Neutrophil (primary cell): ENCODE data around the gene MATK.

Experiments used
- H3K27ac ChIP-seq: fragments of 200-600 bp; sonication (generic); 2 replicates; pipeline ENCODE4 v1.5.1; 2016; ENCODE audit warnings: mild to moderate bottlenecking, moderate library complexity
- H3K27me3 ChIP-seq: fragments of 200-600 bp; sonication (generic); 2 replicates; pipeline ENCODE4 v1.6.0; 2016; ENCODE audit warnings: mild to moderate bottlenecking
- H3K36me3 ChIP-seq: fragments of 200-600 bp; sonication (generic); 2 replicates; pipeline ENCODE4 v1.5.1; 2017
- H3K4me1 ChIP-seq, 2 experiments: fragments of 200-600 bp in 1 of 2; sonication (generic) in 1 of 2; 1 replicate in 1 of 2; 2 replicates in 1 of 2; pipeline versions ENCODE4 v1.5.1 to v1.6.1; 2013 to 2016; ENCODE audit warnings: low read depth in 1 of 2, low read length in 1 of 2, mild to moderate bottlenecking in 1 of 2, moderate library complexity in 1 of 2; ENCODE audit not compliant: control insufficient read depth in 1 of 2, insufficient read depth in 1 of 2
- H3K4me3 ChIP-seq, 2 experiments: fragments of 200-600 bp in 1 of 2; sonication (generic) in 1 of 2; 1 replicate in 1 of 2; 2 replicates in 1 of 2; pipeline ENCODE4 v1.5.1; 2013 to 2016; ENCODE audit warnings: low read depth in 1 of 2, low read length in 1 of 2, mild to moderate bottlenecking in 1 of 2, moderate library complexity in 1 of 2
- H3K9me3 ChIP-seq: fragments of 200-600 bp; sonication (generic); 2 replicates; pipeline ENCODE4 v1.5.1; 2016
- CTCF ChIP-seq: fragments of 200-600 bp; sonication (generic); IDR thresholded peaks from 2 replicates; pipeline ENCODE4 v1.5.1; 2016; ENCODE audit warnings: antibody characterized with exemption

MATK gene

GRCh38 chr19:3781603-3782002, 4.6 kb downstream of the MATK start:
- Histone ChIP-seq H3K27ac (no peak overlapping the region), H3K9me3 (peaks cover 19% of the 10 kb centered on the region), H3K36me3 (no peaks in the 10 kb centered on the region), H3K4me3 (no peak overlapping the region), H3K4me1 (peaks cover 13 to 15% of the 10 kb centered on the region in 2 experiments), H3K27me3 (peaks cover 28% of the 10 kb centered on the region)
- TF ChIP-seq CTCF, result no peak

- no peak overlapping the region for H3K27ac ChIP-seq
- H3K4me3 ChIP-seq, result no peak overlapping the region
- TF ChIP-seq CTCF, result no peak
- peaks cover 12% of the 10 kb centered on the region in 2 experiments for H3K4me1 ChIP-seq
- H3K36me3 ChIP-seq, result no peaks in the 10 kb centered on the region
- H3K27me3 ChIP-seq, result peaks cover 20% of the 10 kb centered on the region
- peaks cover 19% of the 10 kb centered on the region for H3K9me3 ChIP-seq
These were observed 5.3 kb downstream of the MATK start for GRCh38 chr19:3780786-3781304.

GRCh38 chr19:3778899-3779723, 7.1 kb downstream of the MATK start:
- TF ChIP-seq CTCF, result no peak
- H3K4me1 ChIP-seq, result no peaks in the 10 kb centered on the region
- no peaks in the 10 kb centered on the region for H3K36me3 ChIP-seq
- H3K27me3 ChIP-seq, result peaks cover 3% of the 10 kb centered on the region
- H3K27ac ChIP-seq, result no peak overlapping the region
- no peak overlapping the region for H3K4me3 ChIP-seq
- peaks cover 19% of the 10 kb centered on the region for H3K9me3 ChIP-seq

- Histone ChIP-seq H3K27me3 (no peaks in the 10 kb centered on the region), H3K9me3 (peaks cover 19% of the 10 kb centered on the region), H3K4me1 (no peaks in the 10 kb centered on the region), H3K27ac (no peak overlapping the region), H3K4me3 (no peak overlapping the region), H3K36me3 (no peaks in the 10 kb centered on the region)
- TF ChIP-seq CTCF, result no peak
These were observed 7.9 kb downstream of the MATK start for GRCh38 chr19:3778104-3778867.

- Histone ChIP-seq H3K27me3 (no peaks in the 10 kb centered on the region), H3K4me1 (no peaks in the 10 kb centered on the region), H3K27ac (no peak overlapping the region), H3K4me3 (no peak overlapping the region), H3K9me3 (peaks cover 8% of the 10 kb centered on the region), H3K36me3 (no peaks in the 10 kb centered on the region)
- TF ChIP-seq CTCF, result no peak
These were observed 9.6 kb downstream of the MATK start for GRCh38 chr19:3776479-3777040.
